GM21717 (cell line): ENCODE data around the gene SLC39A11.

Source experiments
- ATAC-seq: cut with Tn5 transposase; IDR thresholded peaks from one replicate; pipeline ENCODE4 v1.9.1; 2021; ENCODE audit warnings: mild to moderate bottlenecking, moderate library complexity; ENCODE audit not compliant: unreplicated experiment

Gene SLC39A11

DNA sequence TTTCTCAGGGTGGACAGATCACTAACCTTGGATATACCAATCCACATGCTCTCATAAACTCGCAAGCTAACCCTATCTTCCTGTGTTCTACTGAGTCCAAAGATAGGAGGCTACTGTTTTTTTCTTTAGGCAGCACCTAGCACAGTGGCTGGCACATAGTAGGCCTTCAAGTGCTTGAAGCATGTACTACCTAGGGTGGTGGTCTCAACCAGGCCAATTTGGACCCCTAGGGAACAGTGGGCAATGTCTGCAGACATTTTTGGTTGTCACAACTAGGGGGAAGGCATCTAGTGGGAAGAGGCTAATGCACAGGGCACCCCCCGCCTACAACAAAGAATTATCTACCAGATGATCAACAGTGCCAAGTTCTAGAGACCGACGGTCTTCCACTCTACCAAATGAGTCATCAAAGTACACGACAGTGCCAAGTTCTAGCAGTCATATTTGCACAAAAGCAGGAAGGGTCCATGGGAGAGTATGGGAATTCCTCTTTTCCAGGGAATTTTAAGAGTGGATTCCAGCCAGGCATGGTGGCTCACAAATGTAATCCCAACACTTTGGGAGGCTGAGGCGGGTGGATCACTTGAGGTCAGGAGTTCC lies 390.3 kb downstream of the SLC39A11 start:
- no peak for ATAC-seq

DNA sequence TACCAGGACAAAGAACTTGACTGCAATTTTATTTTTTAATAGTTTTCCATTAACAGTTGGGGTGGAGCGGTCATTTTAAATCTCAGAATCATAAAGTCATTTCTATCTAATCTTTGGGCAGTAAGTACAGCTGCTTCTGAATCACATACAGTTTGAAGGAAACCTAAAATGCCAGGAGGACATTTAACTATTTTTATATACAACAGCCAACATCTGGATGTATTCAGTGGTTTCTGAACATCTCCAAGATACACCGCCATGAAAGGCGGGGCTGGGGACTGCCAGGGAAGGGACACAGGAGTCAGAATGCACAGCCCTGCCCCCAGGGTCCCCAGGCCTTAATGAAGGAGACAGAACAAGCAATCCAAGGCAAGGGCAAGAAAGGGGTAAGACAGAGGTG lies 392.3 kb downstream of the SLC39A11 start:
- ATAC-seq = no peak

GRCh38 chr17:72699545-72699944 lies 392.9 kb downstream of the SLC39A11 start:
- ATAC-seq = no peak

- ATAC-seq = no peak
Measured at GRCh38 chr17:72697602-72698146, 394.8 kb downstream of the SLC39A11 start.

DNA sequence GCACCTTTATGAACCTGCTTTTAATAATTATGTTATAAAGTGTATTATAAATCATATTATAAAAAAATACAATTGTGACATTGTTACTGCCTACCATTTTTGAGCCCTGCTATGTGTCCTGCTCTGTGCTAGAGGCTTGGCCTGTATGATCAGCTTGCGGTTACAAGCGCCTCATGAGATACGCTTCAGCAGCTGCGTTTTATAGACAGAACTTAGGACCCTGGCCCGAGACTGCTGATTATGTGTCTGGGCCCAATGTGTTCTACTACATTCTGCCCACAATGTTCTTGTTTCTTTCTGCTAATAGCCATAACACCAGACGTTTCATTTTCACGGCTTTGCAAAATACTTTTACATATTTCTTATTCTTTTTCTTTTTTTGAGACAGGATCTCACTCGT lies 395.8 kb downstream of the SLC39A11 start:
- no peak for ATAC-seq

DNA sequence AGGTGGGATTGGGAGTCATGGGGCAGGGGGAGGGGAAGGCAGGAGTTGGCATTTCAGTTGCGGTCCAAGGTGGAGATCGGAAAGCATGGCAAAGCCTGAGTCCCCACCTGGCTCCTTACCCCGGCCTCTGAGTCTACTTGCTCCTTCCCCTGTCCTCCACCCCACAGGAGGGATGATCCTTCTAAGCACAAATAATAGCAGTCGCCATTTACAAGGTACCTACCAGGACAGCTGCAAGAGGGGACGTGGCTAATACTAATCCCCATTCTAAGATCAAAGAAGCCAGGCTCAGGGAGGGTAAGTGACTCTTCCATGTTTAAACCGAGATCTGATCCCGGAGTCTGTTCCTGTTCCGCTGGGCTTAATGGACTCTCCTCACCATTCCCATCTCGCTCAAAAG lies 396.3 kb downstream of the SLC39A11 start:
- no peak for ATAC-seq

- ATAC-seq = no peak
Measured at GRCh38 chr17:72693956-72694355, 398.5 kb downstream of the SLC39A11 start.

- no peak for ATAC-seq
Measured at GRCh38 chr17:72693151-72693878, 399.2 kb downstream of the SLC39A11 start.

GRCh38 chr17:72692676-72693075 lies 399.8 kb downstream of the SLC39A11 start:
- no peak for ATAC-seq

- ATAC-seq = no peak
Measured at GRCh38 chr17:72691586-72691985, 400.9 kb downstream of the SLC39A11 start.

GRCh38 chr17:72691017-72691416 lies 401.5 kb downstream of the SLC39A11 start:
- ATAC-seq = no peak

DNA sequence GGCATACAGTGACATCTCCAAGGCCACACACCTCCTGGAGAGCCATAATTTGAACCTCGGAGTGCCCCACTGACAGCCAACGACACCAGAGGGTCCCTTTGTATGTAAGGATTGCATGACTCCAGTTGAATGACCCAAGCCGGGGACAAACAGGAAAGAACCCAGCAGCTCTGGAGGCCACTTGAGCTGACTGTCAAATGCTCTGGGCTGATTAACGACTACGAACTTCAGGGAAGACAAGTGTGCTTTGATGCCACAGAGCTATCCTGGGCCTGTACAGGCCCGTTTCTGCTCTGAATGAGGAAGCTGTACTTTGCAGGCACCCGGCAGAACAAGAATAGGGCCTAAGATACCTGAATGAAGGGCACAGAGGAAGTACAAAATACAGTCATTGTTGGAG lies 404.6 kb downstream of the SLC39A11 start:
- no peak for ATAC-seq

- ATAC-seq = no peak
Measured at GRCh38 chr17:72684405-72685020, 408.0 kb downstream of the SLC39A11 start.

GRCh38 chr17:72683506-72684404 lies 408.7 kb downstream of the SLC39A11 start:
- no peak for ATAC-seq

GRCh38 chr17:72682605-72683004 lies 409.9 kb downstream of the SLC39A11 start:
- no peak for ATAC-seq

- no peak for ATAC-seq
Measured at GRCh38 chr17:72681844-72682243, 410.6 kb downstream of the SLC39A11 start.

DNA sequence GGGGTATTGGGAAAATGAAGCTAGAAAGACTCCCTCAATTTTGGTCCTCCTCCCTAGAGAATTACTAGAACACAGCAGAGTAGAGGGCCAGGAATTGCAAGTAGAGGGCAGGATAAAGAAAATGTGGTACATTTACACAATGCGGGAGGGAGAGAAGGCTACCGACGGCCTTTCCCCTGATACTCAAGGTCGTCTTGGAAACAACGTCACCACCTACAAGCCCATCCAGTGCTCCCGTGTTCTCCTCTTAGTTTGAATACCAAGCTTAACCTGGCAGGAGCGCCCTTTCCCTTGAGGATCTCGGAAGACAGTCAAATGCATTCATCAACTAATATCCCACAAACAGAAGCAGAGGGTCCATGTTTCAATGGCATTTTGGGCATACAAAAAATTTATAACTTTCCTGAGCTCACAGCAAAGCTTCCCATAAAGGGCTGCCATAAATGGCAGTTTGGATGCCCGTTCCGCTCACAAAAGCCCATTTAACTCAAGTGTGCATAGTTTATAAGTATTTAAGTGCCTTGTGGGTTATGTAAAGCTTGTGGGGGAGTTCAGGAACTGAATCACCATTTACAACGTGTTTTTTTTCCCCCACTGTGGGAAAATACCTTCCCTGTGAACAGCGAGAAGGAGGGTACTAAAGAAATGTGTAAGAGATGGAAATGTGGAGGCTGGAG lies 414.6 kb downstream of the SLC39A11 start:
- no peak for ATAC-seq

DNA sequence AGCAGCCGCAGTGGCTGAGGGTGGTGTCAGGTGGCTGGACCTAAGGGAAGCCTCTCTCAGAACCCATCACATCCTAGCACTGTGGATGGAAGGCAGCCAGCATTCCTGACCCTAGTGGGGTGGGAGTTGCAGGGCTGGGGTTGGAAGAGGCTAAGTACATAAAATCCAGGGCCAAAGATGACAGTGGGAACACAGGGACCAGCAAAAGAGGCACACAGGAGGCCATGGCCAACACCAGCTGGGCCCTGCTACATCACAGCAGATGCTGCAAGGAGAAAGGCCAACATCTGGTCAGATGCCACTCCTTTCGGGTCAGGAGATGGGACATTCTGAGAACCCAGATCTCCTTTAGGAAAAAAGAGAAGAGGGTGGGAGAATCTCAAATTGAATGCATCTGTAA lies 415.4 kb downstream of the SLC39A11 start:
- no peak for ATAC-seq

DNA sequence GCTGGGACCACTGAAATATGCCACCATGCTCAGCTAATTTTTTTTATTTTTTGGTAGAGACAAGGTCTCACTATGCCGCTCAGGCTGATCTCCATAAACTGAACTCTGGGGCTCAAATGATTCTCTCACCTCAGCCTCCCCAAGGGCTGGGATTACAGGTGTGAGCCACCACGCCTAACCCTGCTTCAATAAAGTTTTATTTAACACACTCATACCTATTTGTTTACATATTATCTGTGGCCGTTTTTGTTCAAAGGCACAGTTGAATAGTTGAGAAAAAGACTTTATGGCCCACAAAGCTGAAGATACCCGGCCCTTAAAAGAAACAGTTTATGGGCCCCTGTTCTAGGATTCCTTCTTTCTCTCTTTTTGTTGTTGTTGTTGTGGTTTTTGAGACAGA lies 419.8 kb downstream of the SLC39A11 start:
- ATAC-seq = no peak

DNA sequence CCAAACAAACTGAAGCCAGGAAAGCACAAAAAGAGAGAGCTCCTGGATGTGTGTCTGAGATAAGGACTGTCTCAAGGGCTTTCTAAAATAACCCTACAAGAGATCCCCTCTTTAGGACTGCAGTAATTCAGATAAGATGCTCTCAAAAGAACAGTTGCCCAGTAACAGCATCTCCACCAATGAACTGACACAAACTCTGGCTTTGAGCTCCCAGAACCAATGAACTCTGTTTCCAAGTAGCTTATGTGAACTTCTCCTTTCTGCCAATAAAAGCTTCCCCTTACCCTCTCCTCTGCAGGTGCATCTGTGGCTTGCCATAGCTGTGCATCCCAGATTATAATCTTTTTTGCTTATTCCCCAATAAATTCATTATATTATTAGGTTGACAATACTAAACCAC lies 421.5 kb downstream of the SLC39A11 start:
- no peak for ATAC-seq
